ENCODE results near the gene TNS3. TPM values are rescaled to one million over a fixed set of nuclear protein-coding genes. Genes with fewer than 3 reads are reported as not detected.

TNS3 gene
- total RNA-seq, 2 donors from 2014 or later = 0.37 to 0.71 TPM

DNA sequence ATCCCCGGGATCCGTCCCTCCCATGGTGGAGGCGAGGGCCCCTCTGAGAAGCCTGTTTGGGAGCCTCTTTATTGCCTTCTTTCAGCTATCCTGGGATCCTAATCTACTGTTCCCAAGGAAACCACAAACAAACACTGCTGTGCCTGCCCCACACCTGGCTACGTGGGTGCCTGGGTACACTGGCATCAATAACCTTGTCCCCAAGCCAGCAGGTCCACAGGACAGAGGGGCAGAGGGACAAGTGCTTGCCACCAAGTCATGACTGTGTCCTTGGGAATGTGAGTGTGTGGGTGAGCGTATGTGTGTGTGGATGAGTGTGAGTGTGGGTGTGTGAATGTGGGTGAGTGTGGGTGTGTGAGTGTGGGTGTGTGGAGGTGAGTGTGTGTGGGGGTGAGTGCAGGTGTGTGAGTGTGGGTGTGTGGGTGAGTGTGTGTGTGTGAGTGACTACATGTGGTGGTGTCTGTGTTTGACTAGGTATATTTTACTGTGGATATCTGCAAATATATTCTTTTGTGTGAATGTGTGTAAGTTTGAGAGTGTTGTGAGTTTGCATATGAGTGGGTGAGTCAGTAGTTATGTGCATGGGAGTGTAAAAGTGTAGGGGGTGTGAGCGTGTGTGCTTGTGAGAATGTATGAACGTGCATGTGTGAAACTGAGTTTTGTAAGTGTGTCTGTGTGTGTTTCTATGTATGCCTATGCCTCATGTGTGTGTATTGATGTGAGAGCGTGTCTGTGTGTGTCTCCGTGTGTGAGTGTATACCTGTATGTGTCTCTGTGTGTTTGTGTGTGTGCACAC lies 96.1 kb downstream of the TNS3 start:
- no peak for ATAC-seq (replicated peaks)
- Mint-ChIP-seq H3K27me3 (no peaks in the 10 kb centered on the region), H3K36me3 (ENCODE audit: low read depth) (no peaks in the 10 kb centered on the region), H3K27ac (no peak overlapping the region), H3K9me3 (no peaks in the 10 kb centered on the region), H3K4me1 (no peaks in the 10 kb centered on the region), H3K4me3 (no peak overlapping the region)

DNA sequence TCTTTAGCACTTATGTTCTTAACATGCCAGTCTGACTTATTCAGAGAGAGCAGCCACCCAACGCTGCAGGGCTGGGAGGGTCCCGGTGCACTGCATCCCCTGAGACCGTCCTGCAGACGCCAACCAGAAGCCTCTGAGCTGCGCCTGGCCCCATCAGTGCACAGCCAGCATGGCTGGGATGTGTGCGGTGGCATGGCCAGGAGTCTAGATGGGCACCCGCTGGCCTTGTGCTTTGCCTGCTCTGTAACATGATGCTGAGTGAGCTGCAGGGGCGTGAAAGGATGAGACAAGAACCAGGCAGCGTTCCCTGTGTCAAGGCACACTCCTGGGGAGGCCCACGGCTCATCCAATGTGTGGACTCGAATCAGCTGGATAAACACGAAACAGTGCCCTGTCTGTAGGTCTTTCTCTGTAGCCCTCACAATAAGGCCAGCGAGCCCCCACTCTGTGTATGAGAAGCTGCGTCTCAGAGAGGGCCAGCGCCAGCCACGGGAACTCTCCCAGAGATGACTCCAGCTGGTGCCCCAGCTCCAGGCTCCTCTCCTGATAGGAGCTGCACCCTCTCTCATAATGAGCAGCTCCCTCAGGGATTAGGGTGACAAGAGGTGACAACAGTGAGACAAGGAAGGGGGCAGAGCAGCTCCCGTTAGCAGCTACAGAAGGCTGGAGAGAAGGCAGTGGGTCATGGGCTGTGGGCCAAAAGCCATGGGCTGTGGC lies 96.8 kb downstream of the TNS3 start:
- no peaks in the 10 kb centered on the region for H3K9me3 Mint-ChIP-seq
- no peak for ATAC-seq (replicated peaks)
- no peaks in the 10 kb centered on the region for H3K36me3 Mint-ChIP-seq (ENCODE audit: low read depth)
- no peak overlapping the region for H3K27ac Mint-ChIP-seq
- no peaks in the 10 kb centered on the region for H3K27me3 Mint-ChIP-seq
- H3K4me1 Mint-ChIP-seq = no peaks in the 10 kb centered on the region
- H3K4me3 Mint-ChIP-seq = no peak overlapping the region

DNA sequence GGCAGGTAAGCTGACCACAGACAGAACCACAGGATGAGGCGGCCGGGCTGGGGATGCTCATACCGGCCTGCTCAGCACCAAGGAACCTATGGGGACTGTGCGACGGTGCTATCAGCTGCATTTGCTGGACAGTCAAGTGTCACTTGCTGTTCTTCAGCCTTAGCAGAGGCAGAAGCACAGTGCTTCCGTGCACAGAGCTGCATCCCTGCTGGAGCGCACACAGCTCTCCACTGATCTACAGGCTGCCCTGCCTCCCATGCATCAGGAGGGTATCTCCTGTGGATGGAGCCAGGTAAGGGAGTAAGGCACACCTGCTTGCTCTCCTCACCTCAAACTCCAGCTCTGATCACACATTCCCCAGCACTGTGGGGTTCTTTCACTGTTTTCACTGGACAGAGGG lies 97.5 kb downstream of the TNS3 start:
- Mint-ChIP-seq H3K27me3 (no peaks in the 10 kb centered on the region), H3K27ac (no peak overlapping the region), H3K9me3 (no peaks in the 10 kb centered on the region), H3K36me3 (ENCODE audit: low read depth) (no peaks in the 10 kb centered on the region), H3K4me1 (no peaks in the 10 kb centered on the region), H3K4me3 (no peak overlapping the region)
- no peak for ATAC-seq (replicated peaks)

DNA sequence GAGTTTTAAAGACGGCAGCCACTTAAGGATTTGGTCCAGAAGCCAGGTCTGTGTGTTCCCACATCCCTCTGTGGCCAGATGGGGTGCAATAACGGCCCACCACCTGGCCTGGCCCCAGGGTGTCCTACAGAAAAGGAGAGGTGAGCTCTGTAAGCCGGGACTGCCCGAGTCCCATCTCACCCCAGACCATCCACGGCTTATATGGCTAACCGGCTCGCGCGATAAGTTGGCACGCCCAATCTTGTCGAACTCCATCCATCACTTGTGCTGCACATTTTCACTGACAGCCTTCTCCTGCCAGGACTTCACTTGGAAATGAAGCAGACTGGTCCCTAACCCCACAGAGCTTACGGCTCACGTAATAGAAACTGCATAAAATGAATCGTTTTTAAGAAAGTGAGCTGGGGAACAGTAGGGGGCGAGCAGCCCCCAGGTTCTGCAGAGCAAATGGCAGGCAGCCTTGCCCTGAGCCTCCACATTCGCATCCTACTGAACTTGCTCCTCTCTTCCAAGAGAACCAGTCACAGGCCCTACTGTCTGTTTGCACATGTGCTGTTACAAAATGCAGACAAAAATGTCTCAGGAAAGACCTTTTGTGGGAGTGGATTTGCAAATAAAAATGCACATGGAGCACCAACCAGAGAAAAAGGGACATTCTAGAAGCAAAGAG lies 98.2 kb downstream of the TNS3 start:
- no peaks in the 10 kb centered on the region for H3K36me3 Mint-ChIP-seq (ENCODE audit: low read depth)
- no peak overlapping the region for H3K27ac Mint-ChIP-seq
- H3K4me1 Mint-ChIP-seq = no peaks in the 10 kb centered on the region
- no peak overlapping the region for H3K4me3 Mint-ChIP-seq
- no peaks in the 10 kb centered on the region for H3K9me3 Mint-ChIP-seq
- H3K27me3 Mint-ChIP-seq = no peaks in the 10 kb centered on the region
- no peak for ATAC-seq (replicated peaks)

DNA sequence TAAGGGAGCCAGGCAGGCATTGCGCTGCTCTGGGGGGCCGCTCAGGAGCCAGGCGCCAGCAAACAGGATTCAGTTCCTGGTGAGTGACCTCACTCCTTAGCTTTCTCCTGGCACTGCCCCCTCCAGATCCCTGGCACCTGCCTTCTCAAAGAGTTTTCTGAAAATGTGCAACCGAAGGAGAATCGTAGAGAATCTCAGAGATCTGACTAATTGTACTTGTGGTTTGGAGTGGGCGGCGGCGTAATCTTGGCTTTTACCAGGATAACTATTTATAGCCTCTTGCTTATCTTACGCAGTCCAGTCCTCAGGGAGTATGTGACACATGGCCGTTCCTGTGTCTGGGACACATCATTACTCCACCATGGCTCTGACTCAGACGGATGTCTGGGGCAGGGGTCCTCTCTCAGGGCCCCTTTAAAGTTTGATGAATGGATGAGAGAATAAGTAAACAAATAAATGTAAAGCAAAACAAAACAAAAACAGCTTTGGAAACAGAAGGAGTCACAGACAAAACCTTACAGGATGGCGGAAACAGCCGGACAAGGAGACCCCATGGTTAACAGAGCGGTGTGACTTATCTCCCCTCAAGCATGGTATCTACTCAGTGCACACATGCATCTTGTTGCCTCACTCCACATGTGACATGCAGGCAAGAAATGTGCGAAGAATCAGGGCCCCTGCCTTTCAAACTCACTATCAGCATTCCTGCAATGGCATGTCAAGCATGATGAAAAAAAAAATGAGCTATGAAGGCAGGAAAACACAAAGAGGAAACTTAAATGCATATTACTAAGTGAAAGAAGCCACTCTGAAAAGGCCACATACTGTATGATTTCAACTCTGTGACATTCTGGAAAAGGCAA lies 99.7 kb downstream of the TNS3 start:
- H3K4me3 Mint-ChIP-seq = no peak overlapping the region
- no peaks in the 10 kb centered on the region for H3K27me3 Mint-ChIP-seq
- H3K4me1 Mint-ChIP-seq = no peaks in the 10 kb centered on the region
- H3K27ac Mint-ChIP-seq = no peak overlapping the region
- no peaks in the 10 kb centered on the region for H3K36me3 Mint-ChIP-seq (ENCODE audit: low read depth)
- H3K9me3 Mint-ChIP-seq = no peaks in the 10 kb centered on the region
- peak; percentile 52 for ATAC-seq (replicated peaks)

DNA sequence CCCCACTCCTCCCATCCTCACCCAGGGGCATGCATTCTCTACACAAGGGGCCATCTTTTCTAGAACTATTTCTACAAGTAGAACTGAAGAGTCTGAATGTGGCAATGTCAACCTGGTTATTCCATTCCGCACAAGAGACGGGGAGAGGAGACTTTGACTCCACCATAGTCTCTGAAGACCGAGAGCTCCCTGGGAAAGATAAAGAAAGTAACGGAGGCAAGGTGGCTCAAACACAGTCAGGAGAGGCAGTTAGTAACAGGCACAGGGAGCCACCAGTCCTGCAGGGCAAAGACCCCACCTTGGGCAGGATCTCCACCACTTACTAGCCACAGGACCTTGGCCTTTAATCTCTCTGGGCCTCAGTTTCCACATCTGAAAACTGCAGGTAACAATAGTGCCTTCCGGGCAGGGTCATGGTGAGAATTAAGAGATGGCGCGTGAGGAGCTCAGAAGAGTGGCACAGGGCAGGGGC lies 100.3 kb downstream of the TNS3 start:
- Mint-ChIP-seq H3K4me3 (no peak overlapping the region), H3K27ac (no peak overlapping the region), H3K27me3 (peaks cover 1% of the 10 kb centered on the region), H3K36me3 (ENCODE audit: low read depth) (no peaks in the 10 kb centered on the region), H3K9me3 (no peaks in the 10 kb centered on the region), H3K4me1 (no peaks in the 10 kb centered on the region)
- no peak for ATAC-seq (replicated peaks)

DNA sequence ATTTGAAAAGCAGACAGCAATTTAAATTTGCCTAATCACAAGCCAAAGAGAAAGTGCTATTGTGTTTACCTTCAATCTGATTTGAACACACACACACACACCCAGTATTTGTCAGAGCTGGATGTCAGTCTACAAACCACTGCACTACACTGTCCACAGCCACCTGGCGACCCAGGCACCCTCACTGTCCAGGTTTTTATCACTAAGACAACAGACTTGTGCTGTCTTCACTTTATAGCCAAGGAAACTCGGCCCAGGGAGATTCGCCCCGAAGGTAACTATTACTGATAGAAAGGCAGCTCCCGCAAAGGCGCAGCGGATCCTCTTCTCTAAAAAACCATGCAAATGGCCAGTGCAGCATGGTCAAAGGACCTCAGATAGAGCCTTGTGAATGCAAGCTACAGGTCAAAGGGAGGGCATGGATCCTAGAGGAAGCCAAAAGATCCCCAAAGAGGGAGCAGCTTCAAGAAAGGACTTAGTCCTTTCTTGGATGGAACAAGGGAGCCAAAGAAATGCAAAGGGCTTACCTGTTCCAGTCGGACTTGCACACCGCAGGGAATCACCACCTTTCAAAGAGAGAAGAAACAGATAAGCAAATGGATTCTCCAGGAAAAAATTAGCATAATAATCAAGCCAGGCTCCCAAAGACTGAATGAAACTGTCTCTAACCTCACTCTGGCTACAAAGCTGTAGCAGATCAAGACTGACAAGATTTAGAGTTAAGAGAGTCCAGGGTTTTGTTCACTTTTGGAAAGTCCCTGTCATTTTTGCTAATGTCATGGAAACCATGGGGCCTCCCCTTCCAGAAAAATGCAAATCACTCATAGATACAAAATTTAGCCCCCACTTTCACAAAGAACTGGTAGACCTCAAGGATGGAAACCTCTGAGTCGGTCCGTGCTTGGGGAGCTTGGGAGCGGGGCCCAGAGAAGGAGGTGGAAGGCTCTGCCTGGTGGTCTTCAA lies 101.1 kb downstream of the TNS3 start:
- no peaks in the 10 kb centered on the region for H3K4me1 Mint-ChIP-seq
- H3K9me3 Mint-ChIP-seq = no peaks in the 10 kb centered on the region
- peaks cover 3% of the 10 kb centered on the region for H3K27me3 Mint-ChIP-seq
- no peaks in the 10 kb centered on the region for H3K36me3 Mint-ChIP-seq (ENCODE audit: low read depth)
- peak; percentile 8 for ATAC-seq (replicated peaks)
- H3K4me3 Mint-ChIP-seq = no peak overlapping the region
- H3K27ac Mint-ChIP-seq = no peak overlapping the region

DNA sequence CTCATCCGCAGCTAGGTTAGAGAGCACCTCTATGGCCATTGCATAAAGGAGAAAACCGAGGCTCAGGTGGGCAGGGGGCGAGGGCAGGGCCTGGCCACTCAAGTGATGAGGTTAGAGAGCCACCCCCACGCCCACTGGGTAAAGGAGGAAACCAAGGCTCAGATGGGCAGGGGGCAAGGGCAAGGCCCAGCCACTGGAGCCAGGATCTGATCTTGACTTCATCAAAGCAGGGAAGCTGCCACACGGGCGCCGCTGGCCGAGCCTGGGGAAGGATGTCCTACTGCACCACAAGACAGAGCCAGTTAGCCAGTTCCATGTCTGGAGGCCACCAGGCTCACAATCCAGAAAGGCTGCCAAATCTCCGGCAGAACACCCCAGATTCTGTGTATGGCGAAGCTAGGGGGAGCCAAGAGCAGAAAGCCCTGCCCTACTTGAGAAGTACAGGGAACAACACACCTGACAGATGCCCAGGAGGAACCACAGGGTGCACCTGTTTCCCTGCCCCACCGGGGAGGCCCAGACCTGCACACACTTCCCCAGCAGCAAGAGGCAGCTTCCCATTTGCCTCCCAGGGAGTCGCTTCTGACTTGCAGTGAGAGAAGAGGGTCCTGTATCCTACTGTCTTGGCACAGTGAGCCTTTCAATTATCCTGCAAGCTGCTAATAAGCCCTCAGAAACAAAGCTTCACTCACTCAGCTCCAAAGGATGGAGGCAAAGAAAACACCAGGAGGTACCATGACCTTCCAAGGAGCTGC lies 101.9 kb downstream of the TNS3 start:
- peaks cover 3% of the 10 kb centered on the region for H3K27me3 Mint-ChIP-seq

DNA sequence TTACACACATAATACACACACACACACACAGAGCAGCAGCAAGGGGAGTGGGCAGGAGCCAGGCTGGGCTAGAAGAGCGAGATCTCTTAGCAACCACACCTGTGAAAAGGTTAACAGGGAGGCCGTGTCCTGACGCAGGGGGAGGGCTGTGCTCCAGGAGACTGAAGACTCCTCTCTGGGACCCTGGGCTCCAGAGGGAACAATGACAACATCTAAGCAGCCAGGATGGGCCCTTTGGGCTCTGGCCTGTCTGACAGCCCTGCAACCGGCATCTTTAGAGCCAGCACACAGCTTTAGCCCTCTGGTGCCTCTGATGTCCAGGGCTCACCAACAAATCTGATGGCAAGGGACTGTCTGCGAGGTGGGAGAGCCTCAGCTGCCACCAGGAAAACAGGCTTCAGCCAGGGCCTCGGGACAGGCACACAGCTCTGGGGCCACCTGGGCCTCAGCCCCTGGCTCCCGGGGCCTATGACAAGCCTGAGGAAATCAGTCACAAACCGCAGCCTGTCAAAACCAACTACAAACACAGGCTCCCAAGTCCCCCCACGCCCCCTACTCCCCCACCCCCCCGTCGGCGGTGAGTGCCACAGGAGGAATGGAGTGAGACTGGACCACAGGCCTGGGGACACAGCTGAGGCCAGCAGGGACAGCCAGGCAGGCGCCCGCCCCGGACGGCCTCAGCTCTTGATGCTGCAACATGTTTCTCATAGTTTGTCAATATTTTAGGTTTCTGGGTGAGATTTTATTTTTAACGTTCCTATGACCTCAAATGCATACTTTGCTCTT lies 102.8 kb downstream of the TNS3 start:
- H3K9me3 Mint-ChIP-seq = no peaks in the 10 kb centered on the region
- H3K27me3 Mint-ChIP-seq = peaks cover 3% of the 10 kb centered on the region
- H3K27ac Mint-ChIP-seq = no peak overlapping the region
- H3K4me3 Mint-ChIP-seq = no peak overlapping the region
- H3K36me3 Mint-ChIP-seq (ENCODE audit: low read depth) = no peaks in the 10 kb centered on the region
- ATAC-seq (replicated peaks) = no peak
- H3K4me1 Mint-ChIP-seq = no peaks in the 10 kb centered on the region

More for the DNA sequence above, 101.9 kb downstream of the TNS3 start:
- Mint-ChIP-seq H3K9me3 (no peaks in the 10 kb centered on the region), H3K4me1 (no peaks in the 10 kb centered on the region), H3K36me3 (ENCODE audit: low read depth) (no peaks in the 10 kb centered on the region), H3K27ac (no peak overlapping the region), H3K4me3 (no peak overlapping the region)
- ATAC-seq (replicated peaks) = no peak

DNA sequence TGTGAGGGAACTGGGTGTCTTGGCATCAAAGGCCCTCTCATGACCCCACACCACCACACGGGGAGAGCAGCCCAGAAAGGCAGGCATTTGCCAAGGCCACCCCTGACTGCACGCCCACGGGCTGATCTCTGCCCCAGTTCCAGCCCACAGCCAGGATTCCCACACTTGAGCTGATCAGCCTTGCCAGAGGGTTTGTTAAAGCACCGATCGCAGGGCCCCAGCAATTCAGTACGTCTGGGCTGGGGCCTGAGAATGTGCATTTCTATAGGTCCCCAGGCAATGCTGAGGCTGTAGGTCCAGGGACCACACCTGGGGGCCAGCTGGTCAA lies 103.9 kb downstream of the TNS3 start:
- no peaks in the 10 kb centered on the region for H3K9me3 Mint-ChIP-seq
- no peak for ATAC-seq (replicated peaks)
- H3K4me3 Mint-ChIP-seq = no peak overlapping the region
- H3K27ac Mint-ChIP-seq = no peak overlapping the region
- H3K36me3 Mint-ChIP-seq (ENCODE audit: low read depth) = no peaks in the 10 kb centered on the region
- H3K27me3 Mint-ChIP-seq = peaks cover 3% of the 10 kb centered on the region
- no peaks in the 10 kb centered on the region for H3K4me1 Mint-ChIP-seq

DNA sequence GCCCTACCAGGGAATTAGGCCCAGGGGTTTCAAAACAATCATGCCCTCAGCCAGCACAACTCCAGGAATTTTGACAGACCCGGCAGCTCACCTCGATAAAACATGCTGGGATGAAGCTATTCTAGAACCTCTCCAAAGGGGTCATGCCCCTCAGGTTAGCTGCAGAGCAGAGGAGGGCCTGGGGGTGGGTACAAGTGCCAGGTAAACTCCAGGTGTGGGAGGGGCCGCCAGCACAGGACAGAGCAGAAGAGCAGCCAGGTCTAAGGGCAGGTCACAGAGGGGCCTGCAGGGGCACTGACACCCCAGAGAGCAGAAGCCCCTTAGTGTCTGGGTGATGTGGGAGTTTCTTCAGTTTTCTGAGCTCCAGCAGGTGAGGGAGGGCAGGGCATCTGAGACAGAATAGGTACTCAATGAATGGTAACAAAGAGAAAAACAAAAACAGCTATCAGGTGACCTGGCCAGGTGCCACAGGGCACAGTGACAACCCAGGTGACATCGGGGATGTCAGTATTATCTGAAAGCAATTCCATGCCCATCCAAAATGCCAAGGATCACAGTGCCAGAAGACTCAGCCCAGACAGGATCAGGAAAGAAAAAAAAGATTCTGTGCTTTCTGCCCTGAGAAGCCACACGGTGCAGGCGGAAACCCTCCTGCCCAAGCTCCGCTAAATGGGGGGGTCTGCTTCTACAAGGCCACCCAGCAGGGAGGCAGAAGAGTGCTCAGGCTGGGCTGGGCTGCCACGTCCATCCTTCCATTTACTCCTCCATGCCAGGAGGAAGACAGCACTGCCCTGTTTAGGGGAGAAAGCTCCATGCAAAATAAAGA lies 104.5 kb downstream of the TNS3 start:
- H3K4me1 Mint-ChIP-seq = no peaks in the 10 kb centered on the region
- H3K4me3 Mint-ChIP-seq = no peak overlapping the region
- H3K9me3 Mint-ChIP-seq = no peaks in the 10 kb centered on the region
- ATAC-seq (replicated peaks) = no peak
- H3K27ac Mint-ChIP-seq = no peak overlapping the region
- H3K27me3 Mint-ChIP-seq = peaks cover 3% of the 10 kb centered on the region
- no peaks in the 10 kb centered on the region for H3K36me3 Mint-ChIP-seq (ENCODE audit: low read depth)

DNA sequence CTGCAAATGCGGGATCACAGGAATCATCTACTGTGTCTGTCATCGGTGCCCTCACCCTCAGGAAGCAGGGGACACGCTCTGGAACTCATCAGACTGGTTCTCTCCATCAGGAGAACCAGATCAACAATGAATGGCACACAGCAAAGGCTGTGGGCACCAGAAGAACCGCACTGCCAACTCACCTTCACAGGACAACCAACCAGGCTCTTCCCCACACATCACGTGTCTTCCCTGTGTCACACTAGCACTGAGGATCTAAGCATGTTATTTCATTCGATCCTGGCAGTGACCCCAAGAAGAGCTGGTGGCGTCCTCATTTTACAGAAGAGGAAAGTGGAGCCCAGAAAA lies 106.1 kb downstream of the TNS3 start:
- ATAC-seq (replicated peaks) = no peak
- Mint-ChIP-seq H3K27ac (no peak overlapping the region), H3K4me1 (no peaks in the 10 kb centered on the region), H3K9me3 (no peaks in the 10 kb centered on the region), H3K27me3 (peaks cover 3% of the 10 kb centered on the region), H3K36me3 (ENCODE audit: low read depth) (no peaks in the 10 kb centered on the region), H3K4me3 (no peak overlapping the region)

All from activated T-helper 17 cell treated with anti-CD3 and anti-CD28 coated beads, Interleukin-2, amount 50 U/mL, for 72 hours (primary cell).